DND-41 (cell line): ENCODE measurements around the gene FTMT.

Experiments used
- ATAC-seq: fragments of 200-7000 bp; cut with Tn5 transposase; 3 replicates; pipeline ENCODE4 v1.9.1; 2021; ENCODE audit warnings: low read depth; ENCODE audit not compliant: insufficient read depth
- DNase-seq: peaks from one replicate; pipeline ENCODE4 v3.0.0-alpha.2; 2020
- H2AFZ ChIP-seq: 2 replicates; pipeline ENCODE4 v1.6.0; 2012; ENCODE audit warnings: low read depth, low read length
- H3K27ac ChIP-seq: 2 replicates; pipeline ENCODE4 v1.5.1; 2012; ENCODE audit warnings: low read length, inconsistent platforms
- H3K27me3 ChIP-seq: fragments of 200-600 bp; sonication (generic); 2 replicates; pipeline ENCODE4 v1.6.0; 2012; ENCODE audit warnings: low read length, mild to moderate bottlenecking, inconsistent platforms; ENCODE audit not compliant: insufficient read depth, poor library complexity
- H3K36me3 ChIP-seq: 2 replicates; pipeline ENCODE4 v1.5.1; 2012; ENCODE audit warnings: low read length, inconsistent platforms; ENCODE audit not compliant: insufficient read depth
- H3K4me1 ChIP-seq: 2 replicates; pipeline ENCODE4 v1.5.1; 2012; ENCODE audit warnings: mild to moderate bottlenecking, low read length; ENCODE audit not compliant: insufficient read depth
- H3K4me2 ChIP-seq: 2 replicates; pipeline ENCODE4 v1.6.0; 2012; ENCODE audit warnings: mild to moderate bottlenecking, moderate library complexity, low read length, inconsistent platforms; ENCODE audit not compliant: insufficient read depth
- H3K4me3 ChIP-seq, 2 experiments: fragments of 200-600 bp in 1 of 2; shearing (Covaris generic) in 1 of 2; 2 replicates each; pipeline ENCODE4 v1.5.1; 2012 to 2016; ENCODE audit warnings: inconsistent platforms in 2 of 2, low read length in 2 of 2, mild to moderate bottlenecking in 2 of 2, low read depth in 1 of 2, moderate library complexity in 1 of 2
- H3K79me2 ChIP-seq: 2 replicates; pipeline ENCODE4 v1.6.0; 2012; ENCODE audit warnings: low read length, inconsistent platforms; ENCODE audit not compliant: insufficient read depth
- H3K9ac ChIP-seq: 2 replicates; pipeline ENCODE4 v1.6.0; 2012; ENCODE audit warnings: low read depth, mild to moderate bottlenecking, inconsistent platforms, low read length, moderate library complexity
- H3K9me3 ChIP-seq: 2 replicates; pipeline ENCODE4 v1.5.1; 2012; ENCODE audit warnings: low read length, moderate library complexity, mild to moderate bottlenecking, inconsistent platforms; ENCODE audit not compliant: insufficient read depth, severe bottlenecking
- H4K20me1 ChIP-seq: 2 replicates; pipeline ENCODE4 v1.6.0; 2012; ENCODE audit warnings: low read length; ENCODE audit not compliant: insufficient read depth
- CTCF ChIP-seq: IDR thresholded peaks from 2 replicates; pipeline ENCODE4 v1.5.1; 2012; ENCODE audit warnings: borderline replicate concordance, low read length, moderate library complexity, mild to moderate bottlenecking; ENCODE audit not compliant: poor library complexity, severe bottlenecking; ENCODE audit errors: extremely low read depth
- EZH2 ChIP-seq: IDR thresholded peaks from 3 replicates; pipeline ENCODE4 v1.6.1; 2012; ENCODE audit warnings: borderline replicate concordance, low read depth, mild to moderate bottlenecking, moderate library complexity, low read length, inconsistent platforms; ENCODE audit not compliant: severe bottlenecking

The FTMT gene

GRCh38 chr5:121850272-121850671 lies 1.4 kb upstream of the FTMT start:
- no peak overlapping the region for H3K27ac ChIP-seq
- TF ChIP-seq CTCF, result no peak
- no peak for TF ChIP-seq EZH2

GRCh38 chr5:121853850-121854249 lies 2.2 kb downstream of the FTMT start:
- ATAC-seq, result no peak
- Histone ChIP-seq H3K79me2 (no peaks in the 10 kb centered on the region), H3K27ac (no peak overlapping the region), H3K4me3 (no peak overlapping the region), H3K4me2 (no peak overlapping the region), H2AFZ (peak overlapping the region; percentile 33; the same call in 1 of the 2 replicates), H3K27me3 (no peaks in the 10 kb centered on the region), H3K9ac (no peak overlapping the region), H4K20me1 (no peaks in the 10 kb centered on the region), H3K9me3 (peaks cover 3% of the 10 kb centered on the region), H3K4me1 (no peaks in the 10 kb centered on the region), H3K36me3 (no peaks in the 10 kb centered on the region)
- TF ChIP-seq CTCF (no peak), EZH2 (no peak)
- DNase-seq, result no peak

More at GRCh38 chr5:121850272-121850671, 1.4 kb upstream of the FTMT start:
- Histone ChIP-seq H4K20me1 (no peaks in the 10 kb centered on the region), H3K4me2 (no peak overlapping the region), H3K27me3 (no peaks in the 10 kb centered on the region), H3K9ac (no peak overlapping the region), H3K4me3 (no peak overlapping the region), H2AFZ (no peak overlapping the region), H3K4me1 (no peaks in the 10 kb centered on the region), H3K36me3 (no peaks in the 10 kb centered on the region), H3K9me3 (peaks cover 3% of the 10 kb centered on the region), H3K79me2 (no peaks in the 10 kb centered on the region)
- DNase-seq, result no peak
- no peak for ATAC-seq

- ATAC-seq (no peak), DNase-seq (no peak)
- no peak overlapping the region for H3K9ac ChIP-seq
- H3K79me2 ChIP-seq, result no peaks in the 10 kb centered on the region
- H3K27ac ChIP-seq, result no peak overlapping the region
- H3K4me1 ChIP-seq, result peaks cover 5% of the 10 kb centered on the region
- TF ChIP-seq EZH2 (no peak), CTCF (no peak)
- no peaks in the 10 kb centered on the region for H3K27me3 ChIP-seq
- H4K20me1 ChIP-seq, result no peaks in the 10 kb centered on the region
- H3K9me3 ChIP-seq, result no peaks in the 10 kb centered on the region
- no peaks in the 10 kb centered on the region for H3K36me3 ChIP-seq
- H3K4me2 ChIP-seq, result no peak overlapping the region
- H3K4me3 ChIP-seq, result no peak overlapping the region
- no peak overlapping the region for H2AFZ ChIP-seq
These were observed 11.1 kb downstream of the FTMT start for GRCh38 chr5:121862801-121863200.

- no peak for TF ChIP-seq EZH2
- TF ChIP-seq CTCF, result no peak
- H3K79me2 ChIP-seq, result no peaks in the 10 kb centered on the region
- no peaks in the 10 kb centered on the region for H3K27me3 ChIP-seq
- H3K27ac ChIP-seq, result no peak overlapping the region
- no peak overlapping the region for H3K4me3 ChIP-seq
- no peak overlapping the region for H3K4me2 ChIP-seq
- no peak overlapping the region for H3K9ac ChIP-seq
- peaks cover 5% of the 10 kb centered on the region for H3K4me1 ChIP-seq
- no peak for ATAC-seq
- no peaks in the 10 kb centered on the region for H4K20me1 ChIP-seq
- H2AFZ ChIP-seq, result no peak overlapping the region
- no peak for DNase-seq
- H3K36me3 ChIP-seq, result no peaks in the 10 kb centered on the region
- no peaks in the 10 kb centered on the region for H3K9me3 ChIP-seq
These were observed 12.1 kb downstream of the FTMT start for GRCh38 chr5:121863753-121864285.
